ENCODE data around the gene CAMK1G. TPM values are rescaled to one million over a fixed set of nuclear protein-coding genes. Genes with fewer than 3 reads are reported as not detected.

Gene CAMK1G
- total and polyA plus RNA-seq, 2 donors (not counting 1 experiment from before 2014, with no cell fraction given), result not detected

DNA sequence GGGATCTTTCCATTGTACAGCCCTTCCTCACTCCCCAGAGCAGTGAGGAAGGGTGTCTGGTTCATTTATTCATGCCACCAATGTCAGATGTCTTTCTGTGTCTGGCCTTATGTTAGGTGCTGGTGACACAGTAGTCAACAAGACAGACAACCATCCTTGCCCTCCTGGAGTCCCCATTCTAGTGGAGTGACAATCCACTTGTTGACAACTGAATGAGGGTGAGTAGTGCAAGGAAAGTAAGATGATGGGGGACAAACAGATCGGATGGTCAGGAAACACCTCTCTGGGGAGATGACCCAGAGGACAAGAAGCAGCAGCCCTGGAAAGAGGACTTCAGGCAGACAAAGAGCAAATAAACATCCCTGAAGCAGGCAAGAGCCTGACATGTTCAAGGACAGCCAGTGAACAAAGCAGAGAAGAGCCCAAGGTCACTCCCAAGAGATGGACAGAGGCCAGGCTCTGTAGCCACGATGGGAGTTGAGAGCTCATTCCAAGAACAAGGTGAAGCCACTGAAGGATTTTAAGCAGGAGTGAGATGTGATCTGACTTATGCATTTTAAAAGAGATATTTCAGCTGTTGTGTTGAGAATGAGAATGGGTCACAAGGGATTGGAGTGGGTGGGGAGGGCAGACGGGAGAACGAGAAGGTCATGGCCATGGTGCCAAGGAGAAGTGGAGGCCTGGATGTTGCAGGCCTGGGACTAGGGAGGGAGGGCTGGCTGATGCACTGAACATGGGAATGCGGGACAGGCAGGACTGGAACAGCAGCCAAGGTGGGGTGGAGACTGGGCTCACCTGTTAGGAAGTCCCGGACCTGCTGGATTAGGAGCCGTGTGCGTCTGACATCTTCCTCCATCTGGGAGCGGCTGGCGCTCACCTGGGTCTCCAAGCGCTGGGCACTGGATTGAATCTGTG lies 38.5 kb downstream of the CAMK1G start:
- no peak overlapping the region for H3K27ac ChIP-seq (ENCODE audit: low read length in 2 of 2)
- intact Hi-C loops (cut with micrococcal nuclease), result no loop called here
- 91% methylated on average over 11 of the region's 11 CpGs for WGBS (ENCODE audit: insufficient coverage)

More for the DNA sequence above, 38.5 kb downstream of the CAMK1G start:
- POLR2A ChIA-PET, result no interaction called here
- H2AFZ ChIP-seq (ENCODE audit: insufficient read depth, low read depth, low read length, poor library complexity, severe bottlenecking), result no peak overlapping the region
- no peaks in the 10 kb centered on the region for H4K20me1 ChIP-seq (ENCODE audit: control insufficient read depth, insufficient read depth, low read length, poor library complexity, severe bottlenecking)
- CTCF ChIA-PET, result interaction anchor here (0.9 kb wide), 1 partner anchor 9 kb away, joined by 3 read pairs; no protein-coding TSS in a partner anchor
- no peaks in the 10 kb centered on the region for H3K4me1 Mint-ChIP-seq
- peaks cover 25% of the 10 kb centered on the region for H3K27me3 Mint-ChIP-seq
- DNase-seq (no peak), ATAC-seq (ENCODE audit: low read depth) (no peak)
- H3K4me2 ChIP-seq (replicated peaks; ENCODE audit: low read depth, low read length, poor library complexity, severe bottlenecking), result no peak overlapping the region
- H3K4me3 ChIP-seq (ENCODE audit: control extremely low read depth in 1 of 5, extremely low read depth in 1 of 5, insufficient read depth in 1 of 5, low read depth in 2 of 5, low read length in 4 of 5), result no peak overlapping the region
- H3K9ac ChIP-seq (ENCODE audit: low read length), result no peak overlapping the region
- peaks cover 0 to 5% (median 1%) of the 10 kb centered on the region in 4 experiments for H3K27me3 ChIP-seq (replicated peaks in 1 of 4; ENCODE audit: control extremely low read depth in 1 of 4, control insufficient read depth in 3 of 4, insufficient read depth in 4 of 4, low read length in 3 of 4)
- no peaks in the 10 kb centered on the region for H3K9me3 Mint-ChIP-seq (ENCODE audit: insufficient read depth)
- TF ChIP-seq, protein P1, sequence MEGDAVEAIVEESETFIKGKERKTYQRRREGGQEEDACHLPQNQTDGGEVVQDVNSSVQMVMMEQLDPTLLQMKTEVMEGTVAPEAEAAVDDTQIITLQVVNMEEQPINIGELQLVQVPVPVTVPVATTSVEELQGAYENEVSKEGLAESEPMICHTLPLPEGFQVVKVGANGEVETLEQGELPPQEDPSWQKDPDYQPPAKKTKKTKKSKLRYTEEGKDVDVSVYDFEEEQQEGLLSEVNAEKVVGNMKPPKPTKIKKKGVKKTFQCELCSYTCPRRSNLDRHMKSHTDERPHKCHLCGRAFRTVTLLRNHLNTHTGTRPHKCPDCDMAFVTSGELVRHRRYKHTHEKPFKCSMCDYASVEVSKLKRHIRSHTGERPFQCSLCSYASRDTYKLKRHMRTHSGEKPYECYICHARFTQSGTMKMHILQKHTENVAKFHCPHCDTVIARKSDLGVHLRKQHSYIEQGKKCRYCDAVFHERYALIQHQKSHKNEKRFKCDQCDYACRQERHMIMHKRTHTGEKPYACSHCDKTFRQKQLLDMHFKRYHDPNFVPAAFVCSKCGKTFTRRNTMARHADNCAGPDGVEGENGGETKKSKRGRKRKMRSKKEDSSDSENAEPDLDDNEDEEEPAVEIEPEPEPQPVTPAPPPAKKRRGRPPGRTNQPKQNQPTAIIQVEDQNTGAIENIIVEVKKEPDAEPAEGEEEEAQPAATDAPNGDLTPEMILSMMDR (IDR thresholded peaks at IDR 0.05), result no peak
- H3K79me2 ChIP-seq (ENCODE audit: control insufficient read depth, insufficient read depth, low read length), result no peaks in the 10 kb centered on the region
- no peaks in the 10 kb centered on the region for H3K36me3 ChIP-seq (replicated peaks in 1 of 2; ENCODE audit: control extremely low read depth in 1 of 2, control insufficient read depth in 1 of 2, extremely low read depth in 1 of 2, insufficient read depth in 2 of 2, low read length in 1 of 2)
- no peak overlapping the region for H3K27ac Mint-ChIP-seq
- no peaks in the 10 kb centered on the region for H3K9me3 ChIP-seq (ENCODE audit: control extremely low read depth in 1 of 3, control insufficient read depth in 2 of 3, insufficient read depth in 1 of 3, low read length in 2 of 3)
- no peak overlapping the region for H3K4me3 Mint-ChIP-seq
- H3K4me1 ChIP-seq (ENCODE audit: control insufficient read depth in 2 of 2, insufficient read depth in 2 of 2, low read length in 2 of 2), result no peaks in the 10 kb centered on the region
